Measurements from ENCODE around the gene UNC119B. TPM values are rescaled to one million over a fixed set of nuclear protein-coding genes. Genes with fewer than 3 reads are reported as not detected.

The UNC119B gene
- total RNA-seq, 4 donors from 2014 or later, result 4.7 to 8.7 (median 7.8) TPM

GRCh38 chr12:120733574-120733973 lies 23.3 kb downstream of the UNC119B start:
- no peak for ATAC-seq
- H3K27me3 ChIP-seq, result no peaks in the 10 kb centered on the region
- H3K4me1 ChIP-seq, result no peaks in the 10 kb centered on the region
- H3K4me3 ChIP-seq, result no peak overlapping the region
- TF ChIP-seq POLR2A (IDR thresholded peaks at IDR 0.05), result no peak
- TF ChIP-seq CTCF (IDR thresholded peaks at IDR 0.05 in 4 of 5, conservative IDR thresholded peaks at IDR 0.05 in 1 of 5), result no peak
- in situ Hi-C loops (cut with MboI; ENCODE audit: low sequenced_read_pairs in 4 of 4), result no loop called here
- H3K36me3 ChIP-seq, result peaks cover 0 to 33% of the 10 kb centered on the region in 2 donors
- intact Hi-C loops (cut with DNase I; ENCODE audit: low total_unique reads), result no loop called here
- no peak for DNase-seq
- H3K9me3 ChIP-seq, result no peaks in the 10 kb centered on the region
- no peak overlapping the region for H3K27ac ChIP-seq

GRCh38 chr12:120734210-120734609 lies 24.0 kb downstream of the UNC119B start:
- Histone ChIP-seq H3K4me1 (no peaks in the 10 kb centered on the region), H3K4me3 (no peak overlapping the region), H3K27me3 (no peaks in the 10 kb centered on the region), H3K27ac (no peak overlapping the region), H3K36me3 (peaks cover 0 to 35% of the 10 kb centered on the region in 2 donors), H3K9me3 (no peaks in the 10 kb centered on the region)
- no peak for TF ChIP-seq CTCF (IDR thresholded peaks at IDR 0.05 in 4 of 5, conservative IDR thresholded peaks at IDR 0.05 in 1 of 5)
- TF ChIP-seq POLR2A (IDR thresholded peaks at IDR 0.05), result no peak
- in situ Hi-C loops (cut with MboI; ENCODE audit: low sequenced_read_pairs in 4 of 4), result no loop called here
- DNase-seq, result no peak
- no peak for ATAC-seq
- intact Hi-C loops (cut with DNase I; ENCODE audit: low total_unique reads), result no loop called here

- intact Hi-C loops (cut with DNase I; ENCODE audit: low total_unique reads) (no loop called here), in situ Hi-C loops (cut with MboI; ENCODE audit: low sequenced_read_pairs in 4 of 4) (no loop called here)
- H3K27ac ChIP-seq, result no peak overlapping the region
- DNase-seq (no peak), ATAC-seq (no peak)
- peaks cover 0 to 28% of the 10 kb centered on the region in 2 donors for H3K36me3 ChIP-seq
- H3K27me3 ChIP-seq, result no peaks in the 10 kb centered on the region
- no peaks in the 10 kb centered on the region for H3K9me3 ChIP-seq
- no peaks in the 10 kb centered on the region for H3K4me1 ChIP-seq
- no peak for TF ChIP-seq CTCF (IDR thresholded peaks at IDR 0.05 in 4 of 5, conservative IDR thresholded peaks at IDR 0.05 in 1 of 5)
- TF ChIP-seq POLR2A (IDR thresholded peaks at IDR 0.05), result no peak
- no peak overlapping the region for H3K4me3 ChIP-seq
These were observed 24.9 kb downstream of the UNC119B start for GRCh38 chr12:120735181-120735580.

- in situ Hi-C loops (cut with MboI; ENCODE audit: low sequenced_read_pairs in 4 of 4) (no loop called here), intact Hi-C loops (cut with DNase I; ENCODE audit: low total_unique reads) (no loop called here)
- Histone ChIP-seq H3K9me3 (no peaks in the 10 kb centered on the region), H3K4me3 (no peak overlapping the region), H3K4me1 (no peaks in the 10 kb centered on the region), H3K27ac (no peak overlapping the region), H3K27me3 (no peaks in the 10 kb centered on the region), H3K36me3 (peaks cover 0 to 17% of the 10 kb centered on the region in 2 donors)
- DNase-seq (no peak), ATAC-seq (no peak)
- TF ChIP-seq POLR2A (IDR thresholded peaks at IDR 0.05) (no peak), CTCF (IDR thresholded peaks at IDR 0.05 in 4 of 5, conservative IDR thresholded peaks at IDR 0.05 in 1 of 5) (no peak)
These were observed 26.4 kb downstream of the UNC119B start for GRCh38 chr12:120736404-120737331.
